Measurements from ENCODE around the gene EEF2K.

EEF2K gene

DNA sequence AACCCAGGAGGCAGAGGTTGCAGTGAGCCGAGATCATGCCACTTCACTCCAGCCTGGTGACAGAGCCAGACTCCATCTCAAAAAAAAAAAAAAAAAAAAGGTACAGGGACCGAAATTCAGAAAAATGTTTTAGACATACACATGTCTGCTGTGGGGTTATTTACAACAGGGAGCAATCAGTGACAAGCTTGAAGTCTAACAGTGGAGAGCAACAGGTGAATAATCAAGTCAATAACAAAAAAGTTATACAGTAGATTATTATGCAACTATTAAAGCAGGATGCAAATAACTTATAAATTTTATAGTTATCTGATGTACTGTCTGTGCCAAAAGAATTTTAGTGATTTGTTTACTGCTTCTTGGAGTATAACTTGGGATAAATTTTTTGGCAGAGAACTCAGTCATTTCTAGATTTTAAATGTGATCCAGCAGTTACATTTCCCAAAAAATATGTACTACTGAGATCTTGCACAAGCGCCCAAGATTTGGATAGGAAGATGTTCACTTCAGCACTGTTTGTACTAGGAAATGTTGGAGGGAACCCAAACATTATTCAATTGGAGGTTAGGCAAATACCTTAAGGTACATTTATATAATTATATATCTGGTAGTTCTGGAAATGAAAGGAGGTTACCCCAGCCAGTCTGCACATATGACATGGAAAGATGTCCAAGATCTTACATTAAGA lies 34.1 kb downstream of the EEF2K start:
- no peak for DNase-seq (ENCODE audit: low read depth in 2 of 2, low spot score in 1 of 2)

DNA sequence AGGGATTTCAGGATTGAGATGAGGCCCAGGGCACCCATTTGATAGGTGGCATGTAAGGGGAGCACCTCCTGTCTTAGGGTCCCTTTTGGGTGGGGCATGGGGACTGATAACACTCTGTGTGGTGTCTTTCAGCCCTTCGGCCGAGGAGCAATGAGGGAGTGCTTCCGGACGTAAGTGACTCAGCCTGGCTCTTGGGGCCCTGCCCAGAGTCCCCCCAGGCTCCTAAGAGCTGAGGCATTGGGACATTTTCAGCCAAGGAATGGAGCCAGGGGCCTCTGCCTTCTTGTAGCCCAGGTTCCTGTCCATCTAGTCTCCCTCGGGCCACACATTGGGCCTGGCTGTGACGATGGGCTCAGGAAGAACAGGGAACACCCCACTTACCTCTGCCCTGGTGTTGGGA lies 44.4 kb downstream of the EEF2K start:
- no peak for DNase-seq (ENCODE audit: low read depth in 2 of 2, low spot score in 1 of 2)

DNA sequence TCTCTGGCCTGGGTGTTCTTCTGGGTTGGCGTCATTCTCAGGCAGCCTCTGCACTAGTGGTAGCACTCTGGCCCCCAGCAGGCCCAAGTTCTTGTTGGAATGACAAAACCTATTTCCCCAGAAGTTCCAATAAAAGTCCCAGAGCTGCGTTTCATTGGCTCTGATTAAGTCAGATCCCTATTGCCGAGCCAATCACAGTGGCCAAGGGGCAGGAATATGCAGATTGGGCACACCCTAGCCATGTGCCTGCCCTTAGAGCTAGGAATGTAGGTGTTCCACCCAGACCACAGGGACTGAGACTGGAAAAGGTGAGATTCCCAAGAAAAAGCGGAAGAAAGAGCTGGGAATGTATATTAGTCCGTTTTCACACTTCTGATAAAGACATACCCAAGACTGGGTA lies 46.2 kb downstream of the EEF2K start:
- no peak for DNase-seq (ENCODE audit: low read depth in 2 of 2, low spot score in 1 of 2)

GRCh38 chr16:22253272-22253671 lies 47.2 kb downstream of the EEF2K start:
- DNase-seq (ENCODE audit: low read depth in 2 of 2, low spot score in 1 of 2) = no peak

DNA sequence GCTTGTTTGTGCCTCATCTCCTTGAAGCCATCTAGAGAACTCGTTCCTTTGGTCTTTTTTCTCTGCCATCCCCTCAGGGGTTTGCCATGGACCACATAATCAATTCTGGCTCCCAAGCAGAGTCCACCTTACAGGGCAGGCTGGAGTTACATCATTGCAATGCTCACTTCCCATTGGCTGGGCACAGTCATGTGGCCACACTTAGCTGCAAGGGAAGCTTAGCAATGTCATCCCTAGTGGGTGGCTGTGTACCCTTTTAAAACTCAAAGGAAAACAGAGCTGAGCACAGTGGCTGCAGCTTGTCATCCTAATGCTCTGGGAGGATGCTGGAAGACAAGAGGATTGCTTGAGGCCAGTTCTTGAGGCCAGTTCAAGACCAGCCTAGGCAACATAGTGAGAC lies 49.3 kb downstream of the EEF2K start:
- DNase-seq (ENCODE audit: low read depth in 2 of 2, low spot score in 1 of 2) = no peak

DNA sequence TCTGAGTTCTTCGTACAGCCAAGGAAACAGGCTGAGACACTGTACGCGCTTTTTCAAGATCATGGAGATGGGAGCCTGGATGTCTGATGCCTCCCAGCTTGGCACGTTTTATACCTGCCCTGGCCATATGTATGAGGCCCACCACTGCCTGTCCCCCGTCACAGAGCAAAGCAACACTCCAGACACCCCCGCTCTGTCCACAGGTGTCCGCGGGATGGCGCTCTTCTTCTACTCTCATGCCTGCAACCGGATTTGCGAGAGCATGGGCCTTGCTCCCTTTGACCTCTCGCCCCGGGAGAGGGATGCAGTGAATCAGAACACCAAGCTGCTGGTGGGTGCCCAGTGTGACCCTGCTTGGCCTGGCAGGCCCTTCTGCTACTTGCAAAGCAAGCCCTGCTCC lies 51.4 kb downstream of the EEF2K start:
- DNase-seq (ENCODE audit: low read depth in 2 of 2, low spot score in 1 of 2) = no peak

DNA sequence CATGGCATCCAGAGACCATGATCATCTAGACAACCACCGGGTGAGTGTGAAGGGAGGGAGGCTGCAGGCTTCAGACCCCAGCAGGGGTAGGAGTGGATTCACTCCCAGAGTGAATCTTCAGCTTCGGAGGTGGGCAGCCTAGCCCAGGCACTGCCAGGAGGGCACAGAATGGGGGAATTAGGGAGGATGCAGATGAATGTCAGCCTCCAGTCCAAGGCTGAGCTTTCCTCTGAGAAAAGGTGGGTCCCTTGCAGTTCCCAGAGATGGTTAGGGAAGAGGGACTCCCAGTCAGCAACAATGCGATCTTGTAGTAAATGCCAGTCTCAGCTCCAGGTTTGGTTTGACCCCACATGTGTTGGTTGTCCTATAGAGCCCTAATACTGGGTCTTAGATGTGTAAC lies 54.4 kb downstream of the EEF2K start:
- no peak for DNase-seq (ENCODE audit: low read depth in 2 of 2, low spot score in 1 of 2)

GRCh38 chr16:22262460-22262859 lies 56.4 kb downstream of the EEF2K start:
- no peak for DNase-seq (ENCODE audit: low read depth in 2 of 2, low spot score in 1 of 2)

DNA sequence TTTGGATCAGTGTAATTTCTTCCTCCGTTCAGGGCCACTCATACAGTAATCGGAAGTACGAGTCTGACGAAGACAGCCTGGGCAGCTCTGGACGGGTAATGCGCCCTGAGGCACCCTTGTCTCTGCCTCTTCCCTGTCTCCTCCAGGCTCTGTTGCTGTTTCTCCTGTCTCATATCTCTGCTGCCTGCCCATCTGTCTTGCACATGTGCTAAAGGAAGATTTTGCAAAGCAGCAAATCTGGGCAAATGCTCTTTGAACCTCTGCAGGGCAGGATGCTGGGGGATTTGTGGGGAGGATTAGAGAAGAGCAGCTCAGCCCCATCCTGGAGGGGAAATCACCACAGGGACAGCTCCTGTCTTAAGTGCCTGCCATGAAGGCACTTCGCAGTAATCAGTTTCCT lies 58.7 kb downstream of the EEF2K start:
- no peak for DNase-seq (ENCODE audit: low read depth in 2 of 2, low spot score in 1 of 2)

DNA sequence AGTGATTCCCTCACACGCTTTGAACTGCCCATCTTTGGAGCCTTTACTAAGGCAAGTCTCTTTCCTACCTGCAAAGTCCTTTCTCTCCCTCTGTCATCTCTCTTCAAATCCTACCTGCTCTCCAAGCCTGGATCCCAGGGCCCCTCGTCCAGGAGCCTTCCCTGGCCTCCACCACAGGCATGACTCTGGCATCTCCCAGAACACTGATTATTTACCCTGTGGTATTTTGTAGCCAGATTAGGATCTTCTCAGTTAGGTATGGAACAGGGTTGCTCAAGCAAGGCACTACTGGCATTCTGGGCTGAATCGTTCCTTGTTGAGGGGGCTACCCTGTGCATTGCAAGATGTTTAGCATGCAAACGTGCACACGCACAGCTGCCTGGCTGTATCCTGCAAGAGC lies 59.3 kb downstream of the EEF2K start:
- no peak for DNase-seq (ENCODE audit: low read depth in 2 of 2, low spot score in 1 of 2)

DNA sequence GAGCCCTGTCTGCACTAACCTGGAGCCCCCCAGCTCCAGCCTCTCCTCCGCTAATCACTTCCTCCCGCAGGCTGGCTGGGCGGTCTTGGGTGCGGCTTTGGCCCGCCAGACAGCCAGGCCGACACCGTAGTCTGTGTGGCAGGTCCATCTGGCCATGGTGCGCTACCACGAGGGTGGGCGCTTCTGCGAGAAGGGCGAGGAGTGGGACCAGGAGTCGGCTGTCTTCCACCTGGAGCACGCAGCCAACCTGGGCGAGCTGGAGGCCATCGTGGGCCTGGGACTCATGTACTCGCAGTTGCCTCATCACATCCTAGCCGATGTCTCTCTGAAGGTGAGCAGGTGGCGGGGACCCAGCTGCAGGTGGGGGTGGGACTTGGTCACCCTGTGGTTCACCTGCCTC lies 60.5 kb downstream of the EEF2K start:
- no peak for DNase-seq (ENCODE audit: low read depth in 2 of 2, low spot score in 1 of 2)

GRCh38 chr16:22267764-22268163 lies 61.7 kb downstream of the EEF2K start:
- no peak for DNase-seq (ENCODE audit: low read depth in 2 of 2, low spot score in 1 of 2)

DNA sequence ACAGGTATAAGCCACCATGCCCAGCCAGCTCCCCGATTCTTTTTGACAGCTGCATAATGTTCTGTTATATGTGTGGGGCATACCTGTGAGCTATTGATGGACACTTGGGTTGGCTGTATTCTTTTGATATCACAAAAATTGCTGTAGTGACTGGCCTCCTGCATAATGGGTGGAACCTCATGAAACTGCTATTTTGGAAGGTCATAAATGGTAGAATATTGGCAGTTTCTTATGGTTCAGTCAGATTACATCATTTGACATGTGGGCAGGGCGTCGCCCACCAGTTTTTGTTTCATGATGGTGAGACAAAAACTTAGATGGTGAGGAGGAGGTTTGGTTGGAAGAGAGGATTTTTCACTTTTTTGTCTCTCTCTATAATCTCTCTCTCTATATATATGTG lies 64.4 kb downstream of the EEF2K start:
- DNase-seq (ENCODE audit: low read depth in 2 of 2, low spot score in 1 of 2) = no peak

DNA sequence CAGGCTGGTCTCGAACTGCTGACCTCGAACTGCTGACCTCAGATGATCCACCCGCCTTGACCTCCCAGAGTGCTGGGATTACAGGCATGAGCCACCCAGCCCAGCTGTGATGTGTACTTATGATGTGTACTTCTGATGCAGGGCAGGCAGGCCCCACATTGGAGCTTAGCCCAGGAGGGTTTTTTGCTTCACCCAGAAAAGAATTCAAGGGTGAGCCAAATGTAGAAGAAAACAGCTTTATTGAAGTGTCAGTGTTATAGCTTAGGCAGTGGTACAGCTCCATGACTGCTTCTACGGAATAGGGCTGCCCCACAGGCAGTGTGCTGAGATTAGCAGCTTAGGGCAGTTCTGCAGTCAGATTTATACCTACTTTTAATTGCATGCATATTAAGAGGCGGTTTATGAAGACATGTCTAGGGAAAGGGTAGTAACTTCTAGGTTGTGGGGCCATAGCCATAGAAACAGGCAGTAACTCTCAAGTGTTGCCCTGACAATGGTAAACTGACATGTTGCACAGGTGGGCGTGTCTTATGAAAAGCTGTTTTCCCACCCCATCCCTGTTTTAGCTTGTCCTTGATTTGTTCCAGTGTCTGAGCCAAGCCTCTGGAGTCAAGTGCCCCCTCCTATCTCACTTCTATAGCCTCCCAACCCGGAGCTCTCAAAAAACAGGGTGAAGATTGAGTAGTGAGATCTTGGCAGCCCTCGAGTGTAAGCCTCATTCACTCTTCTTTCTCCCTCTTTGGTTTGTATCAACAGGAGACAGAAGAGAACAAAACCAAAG lies 67.0 kb downstream of the EEF2K start:
- no peak for DNase-seq (ENCODE audit: low read depth in 2 of 2, low spot score in 1 of 2)

DNA sequence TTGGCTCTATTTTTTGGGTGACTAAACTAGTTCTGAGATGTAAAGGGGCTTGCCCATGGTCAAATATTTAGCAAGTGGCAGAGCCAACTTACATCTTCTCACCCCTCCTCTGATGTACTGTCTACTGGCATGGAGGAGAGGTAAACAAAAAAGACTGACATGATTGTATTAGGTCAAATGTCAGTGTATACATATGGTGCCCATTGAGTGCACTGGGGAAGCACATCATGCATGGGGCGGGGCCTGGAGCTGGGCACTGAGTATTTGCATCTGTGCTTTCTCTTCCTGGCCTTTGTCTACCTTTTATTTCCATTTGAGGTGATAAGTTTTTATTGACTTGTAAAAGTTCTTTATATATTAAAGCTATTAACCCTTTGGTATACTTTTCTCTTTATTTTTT lies 68.8 kb downstream of the EEF2K start:
- no peak for DNase-seq (ENCODE audit: low read depth in 2 of 2, low spot score in 1 of 2)

DNA sequence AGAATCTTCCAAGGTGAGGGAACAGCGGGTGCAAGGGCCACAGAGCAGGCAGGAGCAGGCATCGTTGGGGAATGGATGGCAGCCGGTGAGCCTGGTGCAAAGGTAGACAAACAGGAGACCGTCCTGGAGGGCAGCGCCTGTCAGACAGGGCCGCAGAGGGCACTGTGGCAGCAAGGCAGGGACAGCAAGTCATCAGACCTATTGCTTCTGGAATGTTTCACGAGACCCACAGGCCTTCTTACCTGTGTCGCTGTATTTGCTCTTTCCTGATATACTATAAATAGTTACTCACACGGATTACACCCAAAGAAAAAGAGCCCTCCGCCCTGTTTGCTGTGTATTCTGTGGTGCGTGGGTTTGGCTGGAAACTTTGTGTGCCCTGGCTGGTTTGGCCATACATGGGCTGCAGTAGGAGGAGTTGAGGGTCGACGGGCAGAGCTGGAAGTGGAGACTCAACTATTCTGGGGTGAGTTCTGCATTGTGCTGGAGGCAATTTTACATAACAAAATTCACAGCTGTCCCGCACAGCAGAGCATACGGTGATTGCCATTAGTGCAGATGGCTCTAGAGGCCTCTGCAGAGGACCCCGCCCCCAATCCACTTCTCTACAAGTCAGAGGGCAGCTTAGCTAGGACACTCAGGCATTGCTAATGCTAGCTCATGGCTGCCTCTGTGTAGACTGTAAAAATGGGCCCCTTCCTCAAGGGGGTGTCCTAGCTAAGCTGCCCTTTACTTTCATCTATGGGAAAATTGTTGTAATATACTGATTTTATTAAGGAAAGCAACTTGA lies 72.6 kb downstream of the EEF2K start:
- DNase-seq (ENCODE audit: low read depth in 2 of 2, low spot score in 1 of 2) = no peak

GRCh38 chr16:22282254-22282892 lies 76.3 kb downstream of the EEF2K start:
- DNase-seq (ENCODE audit: low read depth in 2 of 2, low spot score in 1 of 2) = no peak

DNA sequence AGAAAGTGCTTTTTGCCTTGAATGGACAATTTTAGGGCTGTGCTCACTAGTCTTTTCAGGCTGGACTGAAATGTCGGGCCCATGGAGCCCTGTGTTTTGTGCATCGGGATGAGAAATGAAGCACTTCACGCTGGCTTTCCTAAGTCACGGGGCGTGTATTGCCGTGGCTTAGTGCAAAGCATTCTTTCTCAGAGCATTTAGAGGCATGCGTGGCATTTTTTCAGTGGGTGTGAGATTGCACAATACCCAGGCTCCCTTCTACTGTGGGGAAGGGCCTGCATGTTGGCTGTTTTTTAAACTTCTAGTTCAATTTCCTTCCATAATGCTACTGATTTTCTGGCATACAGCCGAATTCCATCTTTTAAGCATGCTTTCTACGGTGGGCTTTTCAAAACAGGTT lies 78.6 kb downstream of the EEF2K start:
- DNase-seq (ENCODE audit: low read depth in 2 of 2, low spot score in 1 of 2) = no peak

- DNase-seq (ENCODE audit: low read depth in 2 of 2, low spot score in 1 of 2) = no peak
These were observed 79.0 kb downstream of the EEF2K start for GRCh38 chr16:22285080-22285479.

- DNase-seq (ENCODE audit: low read depth in 2 of 2, low spot score in 1 of 2) = no peak
These were observed 84.9 kb downstream of the EEF2K start for GRCh38 chr16:22291020-22291419.

DNA sequence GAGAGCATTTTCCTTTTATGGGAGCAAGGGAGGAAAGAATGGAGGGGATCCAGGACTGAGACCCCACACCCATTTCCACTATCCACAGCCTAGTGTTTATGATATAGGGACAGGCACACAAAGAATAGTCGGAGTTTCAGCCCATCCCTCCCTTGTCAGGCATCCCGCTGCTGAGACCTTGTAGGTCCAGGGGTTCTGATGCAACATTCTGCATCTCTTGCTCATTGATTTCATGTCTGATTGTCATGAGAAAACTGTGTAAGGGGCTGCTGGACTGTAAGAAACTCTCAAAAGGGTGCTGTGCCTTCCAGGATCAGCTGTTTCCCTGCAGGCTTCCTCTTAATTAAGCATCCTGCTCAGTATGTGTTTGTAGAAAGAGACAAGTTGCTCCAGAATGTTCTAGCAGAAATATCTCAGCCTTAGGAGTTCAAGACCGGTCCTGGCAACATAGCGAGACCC lies 85.8 kb downstream of the EEF2K start:
- no peak for DNase-seq (ENCODE audit: low read depth in 2 of 2, low spot score in 1 of 2)

DNA sequence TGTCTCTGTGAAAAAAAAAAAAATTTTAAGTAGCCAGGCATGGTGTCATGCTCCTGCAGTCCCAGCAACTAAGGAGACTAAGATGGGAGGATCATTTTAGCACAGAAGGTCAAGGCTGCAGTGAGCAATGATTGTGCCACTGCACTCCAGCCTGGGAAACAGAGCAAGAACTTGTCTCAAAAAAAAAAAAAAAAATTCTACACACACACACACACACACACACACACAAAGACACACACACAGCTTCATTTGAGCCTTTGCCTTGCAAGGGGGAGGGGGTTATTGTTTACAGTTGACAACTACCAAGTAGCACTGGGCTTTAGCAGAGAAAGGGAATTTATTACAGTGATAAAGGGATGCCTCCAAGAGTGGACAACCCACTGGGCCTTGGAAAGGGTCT lies 86.2 kb downstream of the EEF2K start:
- DNase-seq (ENCODE audit: low read depth in 2 of 2, low spot score in 1 of 2) = no peak

Data from stimulated activated CD8-positive, alpha-beta memory T cell treated with anti-CD3 and anti-CD28 coated beads, Interleukin-4, amount 100 ng/mL, for 4 hours (primary cell).